ENCODE results near the gene PDCD1. TPM values are rescaled to one million over a fixed set of nuclear protein-coding genes. Genes with fewer than 3 reads are reported as not detected.
"Not testable (repeated sequence)": the region's sequence is repeated elsewhere in the genome, so short reads cannot be mapped to it uniquely, and the experiment has no call there.

The PDCD1 gene
- total and polyA plus RNA-seq, 7 experiments from 2014 or later: 0.24 to 9.4 (median 0.85) TPM; not detected in 2

GRCh38 chr2:241836292-241836691, 22.4 kb downstream of the PDCD1 start:
- Histone ChIP-seq H3K4me3 (ENCODE audit: low read length) (no peak overlapping the region), H3K36me3 (ENCODE audit: control insufficient read depth in 2 of 3, insufficient read depth in 3 of 3, low read length in 3 of 3) (no peaks in the 10 kb centered on the region), H3K27me3 (ENCODE audit: control insufficient read depth in 2 of 2, insufficient read depth in 2 of 2, low read length in 2 of 2) (no peaks in the 10 kb centered on the region), H3K27ac (ENCODE audit: low read depth, low read length) (no peak overlapping the region), H3K9me3 (ENCODE audit: control insufficient read depth in 2 of 3, low read length in 3 of 3) (no peaks in the 10 kb centered on the region), H3K4me1 (ENCODE audit: control insufficient read depth in 2 of 2, insufficient read depth in 2 of 2, low read length in 2 of 2) (no peaks in the 10 kb centered on the region)
- CTCF ChIA-PET: interaction anchor here (0.6 kb wide), 1 partner anchor 185 kb away, joined by 3 read pairs; no protein-coding TSS in a partner anchor
- Mint-ChIP-seq H3K4me3 (no peak overlapping the region), H3K27me3 (peaks cover 0 to 44% (median 0%) of the 10 kb centered on the region in 5 donors), H3K9me3 (no peaks in the 10 kb centered on the region), H3K4me1 (peaks cover 0 to 15% (median 6%) of the 10 kb centered on the region in 7 donors), H3K36me3 (peaks cover 0 to 2% (median 0%) of the 10 kb centered on the region in 5 donors), H3K27ac (no peak overlapping the region)
- no peak for DNase-seq
- POLR2A ChIA-PET: no interaction called here
- intact Hi-C loops (cut with micrococcal nuclease): no loop called here
- ATAC-seq: no peak

- H3K4me3 ChIP-seq (ENCODE audit: low read length): no peak overlapping the region
- H3K4me3 Mint-ChIP-seq: no peak overlapping the region
- no peaks in the 10 kb centered on the region for H3K27me3 ChIP-seq (ENCODE audit: control insufficient read depth in 2 of 2, insufficient read depth in 2 of 2, low read length in 2 of 2)
- peak in 1 of 9 donors; percentile 10 for DNase-seq
- no peak overlapping the region for H3K27ac ChIP-seq (ENCODE audit: low read depth, low read length)
- H3K36me3 ChIP-seq (ENCODE audit: control insufficient read depth in 2 of 3, insufficient read depth in 3 of 3, low read length in 3 of 3): no peaks in the 10 kb centered on the region
- peaks cover 0 to 47% (median under 1%) of the 10 kb centered on the region in 5 donors for H3K27me3 Mint-ChIP-seq
- ATAC-seq: no peak
- CTCF ChIA-PET: interaction anchor here (0.6 to 1.1 kb wide), 2 partner anchors 10 to 185 kb away, joined by 3 read pairs; no protein-coding TSS in a partner anchor
- H3K9me3 Mint-ChIP-seq: no peaks in the 10 kb centered on the region
- peaks cover 0 to 15% (median 6%) of the 10 kb centered on the region in 7 donors for H3K4me1 Mint-ChIP-seq
- H3K9me3 ChIP-seq (ENCODE audit: control insufficient read depth in 2 of 3, low read length in 3 of 3): no peaks in the 10 kb centered on the region
- no peaks in the 10 kb centered on the region for H3K4me1 ChIP-seq (ENCODE audit: control insufficient read depth in 2 of 2, insufficient read depth in 2 of 2, low read length in 2 of 2)
- peaks cover 0 to 2% (median 0%) of the 10 kb centered on the region in 5 donors for H3K36me3 Mint-ChIP-seq
- H3K27ac Mint-ChIP-seq: no peak overlapping the region
- intact Hi-C loops (cut with micrococcal nuclease): no loop called here
- POLR2A ChIA-PET: no interaction called here
These were observed 23.1 kb downstream of the PDCD1 start for GRCh38 chr2:241835611-241836010.

GRCh38 chr2:241834527-241835210, 24.0 kb downstream of the PDCD1 start:
- ChIA-PET CTCF (interaction anchor here (1.1 kb wide), 1 partner anchor 11 kb away, joined by 3 read pairs; no protein-coding TSS in a partner anchor), POLR2A (no interaction called here)
- Mint-ChIP-seq H3K27me3 (peaks cover 0 to 53% (median 4%) of the 10 kb centered on the region in 5 donors), H3K4me1 (peaks cover 0 to 15% (median 6%) of the 10 kb centered on the region in 7 donors), H3K36me3 (peaks cover 0 to 2% (median 0%) of the 10 kb centered on the region in 5 donors), H3K27ac (no peak overlapping the region), H3K9me3 (no peaks in the 10 kb centered on the region), H3K4me3 (no peak overlapping the region)
- ATAC-seq: no peak
- DNase-seq: no peak
- Histone ChIP-seq H3K4me1 (ENCODE audit: control insufficient read depth in 2 of 2, insufficient read depth in 2 of 2, low read length in 2 of 2) (no peaks in the 10 kb centered on the region), H3K27ac (ENCODE audit: low read depth, low read length) (no peak overlapping the region), H3K27me3 (ENCODE audit: control insufficient read depth in 2 of 2, insufficient read depth in 2 of 2, low read length in 2 of 2) (no peaks in the 10 kb centered on the region), H3K9me3 (ENCODE audit: control insufficient read depth in 2 of 3, low read length in 3 of 3) (no peaks in the 10 kb centered on the region), H3K36me3 (ENCODE audit: control insufficient read depth in 2 of 3, insufficient read depth in 3 of 3, low read length in 3 of 3) (no peaks in the 10 kb centered on the region), H3K4me3 (ENCODE audit: low read length) (no peak overlapping the region)
- intact Hi-C loops (cut with micrococcal nuclease): no loop called here

DNA sequence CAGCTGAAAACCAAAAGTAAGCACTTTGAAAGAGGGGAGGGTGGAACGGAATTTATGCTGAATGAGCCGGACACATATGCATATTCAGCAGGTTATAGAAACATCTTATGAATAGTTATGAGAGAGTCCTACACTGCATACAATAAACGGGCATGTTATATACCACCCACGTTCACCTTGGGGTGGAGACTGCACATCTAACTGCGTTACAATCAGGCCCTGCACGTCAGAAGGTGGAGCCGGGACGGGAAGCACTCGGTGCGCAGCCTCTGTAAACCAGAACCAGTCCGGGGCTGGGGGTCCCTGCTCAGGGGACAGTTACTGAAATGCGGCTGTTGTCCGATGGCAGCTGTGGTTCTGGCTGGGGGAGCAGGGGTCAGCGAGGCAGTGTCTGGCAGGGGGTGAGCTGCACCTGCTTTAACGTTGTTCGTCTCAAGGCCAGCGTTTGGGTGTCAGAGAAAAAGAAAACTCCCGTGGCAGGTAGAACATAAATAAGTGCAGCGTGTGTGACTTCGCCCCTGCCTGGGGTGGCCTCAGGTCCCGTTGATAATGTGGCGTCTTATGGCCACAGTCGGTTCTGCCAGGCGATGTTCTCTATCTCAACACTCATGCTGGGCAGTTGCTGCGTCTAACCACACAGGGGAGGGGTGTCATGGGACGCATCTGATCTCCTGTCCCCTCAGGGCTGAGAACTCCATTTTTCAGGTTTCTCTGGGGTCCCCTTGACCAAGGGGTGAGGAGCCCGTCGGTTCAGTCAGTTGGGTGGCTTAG, 24.8 kb downstream of the PDCD1 start:
- H3K4me1 ChIP-seq (ENCODE audit: control insufficient read depth in 2 of 2, insufficient read depth in 2 of 2, low read length in 2 of 2); H3K9me3 ChIP-seq (ENCODE audit: control insufficient read depth in 2 of 3, low read length in 3 of 3); ATAC-seq; H3K27ac ChIP-seq (ENCODE audit: low read depth, low read length); H3K9me3 Mint-ChIP-seq; CTCF ChIA-PET; H3K27me3 ChIP-seq (ENCODE audit: control insufficient read depth in 2 of 2, insufficient read depth in 2 of 2, low read length in 2 of 2); H3K4me3 ChIP-seq (ENCODE audit: low read length); intact Hi-C loops (cut with micrococcal nuclease); H3K27ac Mint-ChIP-seq; H3K36me3 ChIP-seq (ENCODE audit: control insufficient read depth in 2 of 3, insufficient read depth in 3 of 3, low read length in 3 of 3); H3K4me3 Mint-ChIP-seq; POLR2A ChIA-PET; H3K36me3 Mint-ChIP-seq: not testable (repeated sequence)
- peak in 1 of 9 donors; percentile 16 for DNase-seq
- Mint-ChIP-seq H3K27me3 (peaks cover 0 to 51% (median 4%) of the 10 kb centered on the region in 5 donors), H3K4me1 (peaks cover 0 to 15% (median 6%) of the 10 kb centered on the region in 7 donors)

DNA sequence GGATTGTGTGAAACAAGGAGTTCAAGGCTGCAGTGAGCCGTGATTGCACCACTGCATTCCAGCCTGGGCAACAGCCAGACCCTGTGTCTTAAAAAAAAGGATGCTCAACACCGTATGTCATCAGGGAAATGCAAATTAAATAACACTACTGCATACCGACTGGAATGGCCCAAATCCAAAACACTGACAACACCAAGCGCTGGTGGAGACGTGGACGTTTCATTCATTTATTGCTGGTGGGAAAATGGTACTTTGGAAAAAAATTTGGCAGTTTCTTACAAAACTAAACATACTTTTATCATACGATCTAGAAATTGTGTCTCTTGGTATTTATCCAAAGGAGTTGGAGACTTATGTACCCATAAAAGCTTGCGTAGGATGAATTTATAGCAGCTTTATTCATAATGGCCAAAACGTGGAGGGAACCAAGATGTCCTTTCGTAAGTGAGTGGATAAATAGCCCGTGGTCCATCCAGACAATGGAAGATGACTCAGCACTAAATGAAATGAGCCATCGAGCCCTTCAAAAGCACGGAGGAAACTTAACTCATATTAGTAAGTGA, 25.5 kb downstream of the PDCD1 start:
- CTCF ChIA-PET: no interaction called here
- H3K4me3 ChIP-seq (ENCODE audit: low read length): no peak overlapping the region
- H3K9me3 Mint-ChIP-seq: peaks cover 0 to 3% (median 2%) of the 10 kb centered on the region in 11 donors
- peaks cover 0 to 3% (median 0%) of the 10 kb centered on the region in 5 donors for H3K36me3 Mint-ChIP-seq
- H3K27ac Mint-ChIP-seq: no peak overlapping the region
- no peak overlapping the region for H3K27ac ChIP-seq (ENCODE audit: low read depth, low read length)
- intact Hi-C loops (cut with micrococcal nuclease): no loop called here
- no peaks in the 10 kb centered on the region for H3K36me3 ChIP-seq (ENCODE audit: control insufficient read depth in 2 of 3, insufficient read depth in 3 of 3, low read length in 3 of 3)
- POLR2A ChIA-PET: no interaction called here
- no peaks in the 10 kb centered on the region for H3K9me3 ChIP-seq (ENCODE audit: control insufficient read depth in 2 of 3, low read length in 3 of 3)
- peaks cover 0 to 15% (median 4%) of the 10 kb centered on the region in 7 donors for H3K4me1 Mint-ChIP-seq
- peaks cover 0 to 46% (median 4%) of the 10 kb centered on the region in 5 donors for H3K27me3 Mint-ChIP-seq
- no peak overlapping the region for H3K4me3 Mint-ChIP-seq
- no peaks in the 10 kb centered on the region for H3K27me3 ChIP-seq (ENCODE audit: control insufficient read depth in 2 of 2, insufficient read depth in 2 of 2, low read length in 2 of 2)
- H3K4me1 ChIP-seq (ENCODE audit: control insufficient read depth in 2 of 2, insufficient read depth in 2 of 2, low read length in 2 of 2): no peaks in the 10 kb centered on the region
- DNase-seq (no peak), ATAC-seq (no peak)

DNA sequence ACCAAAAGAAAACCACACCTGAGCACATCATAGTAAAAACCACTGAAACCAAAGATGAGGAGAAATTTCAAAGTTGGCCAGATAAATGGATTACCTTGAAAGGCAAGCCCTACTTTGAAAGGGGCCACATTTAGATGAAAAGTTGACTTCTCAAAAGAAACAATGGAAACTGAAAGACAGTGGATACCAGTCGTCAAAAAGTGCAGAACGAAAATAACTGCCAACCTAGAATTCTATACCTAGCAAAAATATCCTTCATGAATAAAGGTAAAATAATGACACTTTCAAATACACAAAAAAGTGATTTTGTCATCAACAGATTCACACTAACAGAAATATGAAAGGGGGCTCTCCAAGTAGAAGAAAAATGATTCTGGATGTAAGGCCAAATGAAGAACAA, 31.3 kb downstream of the PDCD1 start:
- POLR2A ChIA-PET: no interaction called here
- H3K27me3 ChIP-seq (ENCODE audit: control insufficient read depth in 2 of 2, insufficient read depth in 2 of 2, low read length in 2 of 2): no peaks in the 10 kb centered on the region
- Mint-ChIP-seq H3K27ac (no peak overlapping the region), H3K4me3 (no peak overlapping the region), H3K36me3 (peaks cover 0 to 20% (median 9%) of the 10 kb centered on the region in 5 donors), H3K4me1 (peaks cover 5 to 12% (median 8%) of the 10 kb centered on the region in 7 donors), H3K27me3 (peaks cover 4 to 32% (median 17%) of the 10 kb centered on the region in 5 donors), H3K9me3 (peaks cover 5 to 37% (median 24%) of the 10 kb centered on the region in 11 donors)
- H3K4me3 ChIP-seq (ENCODE audit: low read length): no peak overlapping the region
- intact Hi-C loops (cut with micrococcal nuclease): no loop called here
- ATAC-seq: no peak
- H3K9me3 ChIP-seq (ENCODE audit: control insufficient read depth in 2 of 3, low read length in 3 of 3): peaks cover 0 to 11% (median 0%) of the 10 kb centered on the region in 3 experiments
- CTCF ChIA-PET: no interaction called here
- no peaks in the 10 kb centered on the region for H3K4me1 ChIP-seq (ENCODE audit: control insufficient read depth in 2 of 2, insufficient read depth in 2 of 2, low read length in 2 of 2)
- H3K27ac ChIP-seq (ENCODE audit: low read depth, low read length): no peak overlapping the region
- H3K36me3 ChIP-seq (ENCODE audit: control insufficient read depth in 2 of 3, insufficient read depth in 3 of 3, low read length in 3 of 3): no peaks in the 10 kb centered on the region
- DNase-seq: no peak

Data from naive thymus-derived CD4-positive, alpha-beta T cell (primary cell).